SH-SY5Y (cell line): ENCODE data around the gene C1orf141.

Source experiments
- GATA2 ChIP-seq: IDR thresholded peaks from 2 replicates; pipeline ENCODE4 v1.6.1; 2011; ENCODE audit warnings: mild to moderate bottlenecking, low read depth, low read length
- GATA3 ChIP-seq: IDR thresholded peaks from 2 replicates; pipeline ENCODE4 v1.6.1; 2011; ENCODE audit warnings: low read depth, mild to moderate bottlenecking, low read length, moderate library complexity

DNA sequence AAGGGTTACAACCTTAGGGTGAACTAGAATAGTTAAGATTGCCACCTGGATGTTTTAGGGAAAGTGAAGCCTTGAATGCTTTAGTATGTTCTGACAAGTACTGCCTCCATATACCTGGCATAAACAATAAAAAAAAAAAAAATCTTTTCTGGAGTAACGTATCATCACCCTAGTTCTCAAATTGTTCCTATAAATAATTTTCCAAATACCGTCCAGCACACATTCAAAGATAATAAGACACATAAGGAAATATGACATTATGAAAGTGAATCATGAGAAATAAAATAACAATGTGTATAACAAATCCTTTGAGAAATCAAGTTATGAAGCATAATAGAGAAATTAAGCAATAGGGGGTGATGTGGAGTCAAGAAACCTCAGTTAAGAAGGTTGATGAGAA lies 20.6 kb downstream of the C1orf141 start:
- TF ChIP-seq GATA2 (no peak), GATA3 (no peak)
